SHP77 treated with DMSO at 0.1 percent for 48 hours (cell line): Measurements from ENCODE around the gene POT1.

Source experiments
- DNase-seq: peaks from one replicate; lab custom pipeline; 2025; lab: John Stamatoyannopoulos, UW

Gene POT1

DNA sequence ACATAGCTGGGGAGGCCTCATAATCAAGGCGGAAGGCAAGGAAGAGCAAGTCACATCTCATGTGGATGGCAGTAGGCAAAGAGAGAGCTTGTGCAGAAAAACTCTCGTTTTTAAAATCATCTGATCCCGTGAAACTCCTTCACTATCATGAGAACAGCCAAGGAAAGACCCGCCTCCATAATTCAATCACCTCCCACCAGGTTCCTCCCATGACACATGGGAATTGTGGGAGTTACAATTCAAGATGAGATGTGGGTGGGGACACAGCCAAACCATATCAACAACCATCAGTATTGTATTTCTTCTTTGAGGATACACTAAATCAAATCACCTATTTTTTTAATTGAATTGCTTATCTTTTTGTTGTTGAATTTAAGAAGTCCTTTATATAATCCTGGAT is 16.7 kb downstream of the POT1 start:
- no peak for DNase-seq

DNA sequence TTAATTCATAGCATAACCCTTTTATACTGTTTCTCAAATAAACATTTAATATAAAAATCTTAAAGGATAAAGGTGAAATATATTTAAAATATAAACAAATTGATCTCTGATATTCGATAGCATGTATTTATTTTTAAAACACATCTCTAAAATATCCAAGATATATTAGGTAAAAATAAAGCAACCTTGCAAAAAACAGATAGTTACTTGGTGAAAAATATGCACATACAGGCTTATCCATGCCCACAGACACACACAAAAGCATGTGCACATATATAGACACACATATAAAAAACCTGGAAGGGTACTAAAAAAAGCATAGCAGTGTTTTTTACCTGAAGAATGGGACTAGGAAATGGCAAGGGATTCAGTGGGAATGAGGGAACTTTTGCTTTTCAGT is 19.8 kb downstream of the POT1 start:
- no peak for DNase-seq

DNA sequence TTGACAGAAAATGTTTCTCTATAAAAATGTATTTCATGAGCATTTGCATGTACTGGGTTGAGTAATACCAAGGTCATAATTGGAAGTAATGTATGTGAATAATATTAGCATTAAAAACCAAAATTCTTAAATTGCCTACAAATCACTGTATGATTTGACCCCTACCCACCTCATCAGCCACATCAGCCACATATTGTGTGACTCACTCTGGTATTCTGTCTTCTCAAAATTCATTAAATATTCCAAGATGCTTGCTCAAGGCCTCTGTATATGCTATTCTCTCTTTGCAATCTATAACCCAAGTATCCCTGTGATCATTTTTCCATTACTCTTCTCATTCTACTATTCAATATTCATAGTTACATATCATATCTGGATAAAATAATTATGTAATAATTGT is 21.4 kb downstream of the POT1 start:
- DNase-seq: no peak

DNA sequence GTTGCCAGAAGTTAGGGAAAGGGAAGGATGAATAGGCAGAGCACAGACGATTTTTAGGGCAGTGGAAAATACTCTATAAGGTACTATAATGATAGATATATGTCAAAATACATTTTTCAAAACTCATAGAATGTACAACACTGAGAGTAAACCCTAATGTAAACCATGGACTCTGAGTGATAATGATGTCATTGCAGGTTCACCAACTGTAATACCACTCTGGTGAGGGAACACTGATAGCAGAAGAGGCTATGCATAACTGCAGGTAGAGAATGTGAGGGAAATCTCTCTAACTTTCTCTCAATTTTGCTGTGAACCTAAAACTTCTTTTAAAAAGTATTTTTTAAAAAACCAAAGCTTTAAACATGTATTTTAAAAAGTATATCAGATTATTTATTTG is 22.1 kb downstream of the POT1 start:
- DNase-seq: no peak

DNA sequence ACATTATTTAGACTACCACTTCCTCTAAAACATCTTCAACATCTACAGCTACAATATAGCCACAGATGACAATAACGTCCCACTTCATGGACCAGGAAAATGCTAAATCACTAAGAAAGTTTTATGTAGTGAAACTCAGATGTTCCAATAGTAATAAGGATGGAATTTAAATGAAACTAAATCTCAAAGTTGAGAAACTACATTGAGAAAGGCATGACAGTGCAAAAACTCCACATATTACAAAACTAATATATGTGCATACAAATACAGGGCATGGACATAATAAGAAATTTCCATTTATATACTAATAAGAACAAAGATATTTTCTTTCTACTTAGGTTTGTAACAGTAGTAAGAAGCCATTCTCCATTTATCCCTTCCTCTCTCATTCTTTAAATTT is 31.1 kb downstream of the POT1 start:
- no peak for DNase-seq

DNA sequence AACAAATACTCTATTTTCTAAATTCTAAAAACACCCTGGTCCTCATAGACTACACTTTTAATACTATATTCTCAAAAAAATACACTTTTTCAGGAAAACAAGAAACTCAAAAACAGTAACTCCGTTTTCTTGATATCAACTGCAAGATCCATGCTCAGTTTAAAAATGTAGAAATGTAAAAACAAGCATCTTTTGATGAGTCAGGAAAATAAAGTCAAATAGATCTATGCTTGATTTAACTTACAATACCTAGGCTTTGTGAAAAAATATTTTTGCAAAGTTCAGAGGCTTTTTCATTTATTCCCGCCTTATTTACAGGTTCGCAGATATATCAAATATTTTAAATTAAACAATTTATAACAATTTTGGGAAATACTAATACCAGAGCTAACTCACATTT is 33.6 kb downstream of the POT1 start:
- DNase-seq: no peak

DNA sequence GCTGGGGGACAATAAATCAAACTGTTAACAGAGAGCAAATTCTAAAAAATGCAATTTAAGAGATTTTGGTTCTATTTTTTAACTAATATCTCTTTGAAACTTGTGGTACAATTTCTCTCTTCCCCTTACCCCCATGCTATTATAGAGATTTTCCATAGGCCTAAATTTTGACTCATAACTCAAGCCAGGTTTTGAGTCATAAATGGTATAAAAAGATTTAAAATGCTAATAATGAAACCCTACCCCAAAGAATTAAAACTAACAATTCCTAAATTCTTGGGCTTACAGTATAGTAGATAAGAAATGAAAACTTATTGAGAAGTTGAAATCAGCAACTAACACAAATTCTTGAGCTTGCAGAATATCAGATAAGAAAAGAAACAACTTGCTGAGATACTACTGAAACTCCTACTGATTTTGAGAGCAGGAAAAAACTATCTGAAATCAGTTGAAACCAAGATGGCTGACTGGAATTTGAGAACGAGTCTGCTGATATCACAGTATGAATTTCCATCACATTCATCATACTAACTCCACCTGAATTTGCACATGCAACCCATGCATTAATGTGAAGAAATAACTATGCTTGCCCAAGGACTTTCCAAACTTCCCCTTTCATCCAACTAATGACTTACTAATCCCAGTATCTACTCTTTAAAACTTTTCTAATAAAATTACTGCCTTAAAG is 36.3 kb downstream of the POT1 start:
- no peak for DNase-seq

DNA sequence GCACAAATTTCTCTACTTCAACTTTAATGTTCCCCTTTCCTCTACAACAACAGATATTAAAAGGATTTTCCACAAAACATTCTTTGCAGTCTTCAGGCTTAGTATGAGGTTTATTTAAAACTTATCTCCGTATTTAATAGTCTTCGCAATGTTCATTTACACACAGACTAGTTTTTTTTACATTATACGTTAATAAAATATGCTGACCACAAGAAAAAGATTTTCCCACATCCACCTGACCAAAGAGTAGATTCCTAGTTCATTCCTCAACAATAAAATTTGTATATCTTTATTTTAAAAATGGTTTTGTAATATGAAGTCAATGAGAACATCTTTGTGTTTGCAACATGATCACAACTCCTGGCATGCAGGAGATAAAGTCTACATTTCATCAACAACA is 42.4 kb downstream of the POT1 start:
- no peak for DNase-seq

DNA sequence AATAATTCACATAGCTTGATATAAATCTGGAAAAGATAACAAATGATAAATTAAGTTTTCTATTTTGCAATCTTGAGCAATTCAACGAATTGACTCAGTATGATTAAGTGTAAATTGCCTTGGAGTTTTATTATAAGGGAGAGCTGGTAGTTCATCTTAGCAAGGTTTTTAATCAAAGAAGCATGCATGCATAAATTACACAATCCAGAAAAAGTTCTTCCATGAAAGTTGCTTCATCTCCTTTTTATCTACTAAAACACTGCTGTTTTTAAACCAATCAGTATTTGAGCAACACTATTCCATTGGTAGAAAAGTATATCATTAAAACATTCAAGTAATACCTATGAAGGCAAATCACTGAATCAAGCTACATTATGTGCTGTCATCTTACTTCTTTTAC is 47.6 kb downstream of the POT1 start:
- no peak for DNase-seq

DNA sequence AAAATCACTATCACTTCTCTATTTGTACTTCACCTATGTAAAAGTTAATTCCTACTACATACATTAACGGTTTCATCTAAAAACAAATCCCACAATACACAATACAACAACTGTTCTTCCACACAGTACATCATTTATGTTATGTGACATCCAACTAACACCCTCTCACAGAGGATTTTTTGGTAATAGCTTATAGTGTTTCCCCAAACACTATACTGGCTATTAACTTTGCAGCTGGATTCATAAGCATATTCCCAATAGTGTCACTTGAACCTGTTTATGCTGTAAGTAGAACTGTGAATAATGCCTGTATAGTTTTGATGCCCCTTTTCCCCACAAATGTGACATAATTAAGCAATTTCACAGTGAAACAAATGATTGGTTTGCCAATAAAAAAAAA is 49.9 kb downstream of the POT1 start:
- DNase-seq: no peak

DNA sequence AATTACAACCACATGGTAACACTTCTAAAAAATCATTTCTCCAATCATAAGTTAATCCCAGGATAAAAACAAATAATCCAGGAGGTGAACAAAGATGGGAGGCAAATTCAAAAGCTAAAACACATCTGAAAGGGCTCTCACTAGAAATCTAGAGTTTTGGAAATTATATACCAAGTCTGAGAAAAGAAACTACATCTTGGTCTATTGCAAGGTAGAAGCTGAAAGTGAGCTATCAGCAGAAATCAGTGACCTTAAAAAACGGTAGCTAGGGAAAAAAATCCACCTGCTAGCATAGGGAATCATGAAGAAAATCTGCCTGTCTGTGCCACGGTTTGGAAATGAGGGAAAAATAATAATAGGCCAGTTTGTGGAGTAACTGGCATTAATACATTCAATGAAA is 50.5 kb downstream of the POT1 start:
- no peak for DNase-seq

DNA sequence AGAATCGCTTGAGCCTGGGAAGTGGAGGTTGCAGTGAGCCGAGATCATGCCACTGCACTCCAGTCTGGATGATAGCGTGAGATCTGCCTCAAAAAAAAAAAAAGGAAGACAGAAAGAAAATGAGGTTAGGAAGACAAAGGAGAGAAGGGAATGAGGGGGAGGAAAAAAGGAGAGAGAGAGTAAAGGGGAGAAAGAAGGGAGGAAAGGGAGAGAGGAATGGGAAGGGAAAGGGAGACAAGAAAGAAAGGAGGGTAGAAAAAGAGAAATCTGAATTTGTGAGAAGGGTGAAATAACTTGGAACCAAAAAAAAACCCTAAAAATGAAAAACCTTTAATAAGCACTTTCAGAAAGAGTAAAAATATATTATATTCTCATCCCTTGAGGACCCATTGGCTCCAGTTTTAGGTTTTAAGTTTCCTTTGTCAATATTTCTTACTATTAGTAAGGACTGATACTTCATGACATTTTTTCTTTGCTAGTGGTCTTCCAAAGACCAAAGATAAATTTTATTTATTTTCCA is 54.9 kb downstream of the POT1 start:
- DNase-seq: no peak

DNA sequence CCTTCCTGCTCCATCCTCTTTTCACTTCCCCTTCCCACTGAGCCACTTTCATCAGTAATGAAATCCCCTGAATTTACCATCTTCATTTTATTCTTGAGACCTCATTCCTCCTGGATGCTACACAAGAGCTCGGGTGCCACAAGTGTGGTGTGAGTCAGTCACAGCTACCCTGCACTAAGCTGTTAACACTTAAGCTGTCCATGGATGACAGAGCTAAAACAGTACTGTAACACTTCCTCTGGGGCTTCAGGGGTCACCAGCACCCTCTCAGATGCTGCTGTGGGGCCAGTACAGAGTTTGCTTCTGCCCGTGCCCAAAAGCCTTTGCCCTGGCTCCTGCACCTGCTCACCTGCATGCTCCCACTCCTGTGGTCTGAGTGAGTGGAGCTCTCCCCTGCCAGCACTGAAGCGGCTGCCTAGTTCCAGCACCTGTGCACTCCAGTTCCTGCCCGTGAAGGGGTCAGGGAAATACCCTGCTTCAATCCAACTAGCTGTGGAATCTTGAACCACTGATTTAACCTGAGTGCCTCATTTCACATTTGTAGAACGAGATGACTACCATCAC is 71.9 kb downstream of the POT1 start:
- no peak for DNase-seq

DNA sequence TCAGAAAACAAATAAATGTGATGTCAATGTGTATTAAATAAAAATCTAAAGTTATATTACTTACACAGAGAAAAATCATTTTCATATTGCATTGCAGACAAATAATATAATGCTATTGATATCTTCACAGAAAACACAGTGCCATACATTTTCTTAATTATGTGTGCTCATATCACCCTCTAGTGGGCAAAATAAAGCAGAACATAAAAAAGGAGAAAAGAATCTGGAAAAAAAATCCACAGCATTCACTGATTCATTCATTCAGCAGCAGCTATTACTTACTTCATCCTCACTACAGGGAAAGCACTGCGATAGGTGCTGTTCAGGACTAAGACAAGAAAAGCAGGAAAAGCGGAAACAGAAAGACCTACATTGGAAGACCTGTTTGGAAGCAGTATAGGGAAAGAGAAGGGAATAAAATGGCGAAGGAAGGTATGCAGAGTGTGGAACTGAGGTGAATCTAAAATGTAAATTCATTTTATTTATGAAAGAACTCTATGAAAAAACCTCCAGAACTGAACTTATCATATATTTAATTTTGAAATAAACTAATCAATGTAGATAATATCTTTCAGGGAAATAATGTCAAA is 73.2 kb downstream of the POT1 start:
- DNase-seq: peak; percentile 24

DNA sequence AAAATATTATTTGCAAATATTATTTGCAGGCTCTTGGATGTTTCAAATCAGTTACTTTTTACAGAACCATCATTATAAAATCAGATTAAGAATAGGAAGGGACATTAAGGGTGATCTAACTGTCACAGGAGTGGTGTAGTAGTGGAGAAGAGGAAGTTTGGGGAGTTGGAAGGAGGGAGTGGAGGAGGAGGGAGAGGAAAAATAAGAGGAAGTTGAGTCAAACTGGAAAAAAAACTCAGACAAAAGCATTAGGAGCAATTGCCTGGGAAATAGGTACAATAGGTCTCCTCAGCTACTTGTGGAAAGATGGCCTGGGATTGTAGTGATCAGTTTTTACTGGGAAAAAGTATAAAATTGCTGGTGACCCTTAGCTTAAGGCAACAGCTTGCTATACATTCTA is 86.3 kb downstream of the POT1 start:
- DNase-seq: no peak

DNA sequence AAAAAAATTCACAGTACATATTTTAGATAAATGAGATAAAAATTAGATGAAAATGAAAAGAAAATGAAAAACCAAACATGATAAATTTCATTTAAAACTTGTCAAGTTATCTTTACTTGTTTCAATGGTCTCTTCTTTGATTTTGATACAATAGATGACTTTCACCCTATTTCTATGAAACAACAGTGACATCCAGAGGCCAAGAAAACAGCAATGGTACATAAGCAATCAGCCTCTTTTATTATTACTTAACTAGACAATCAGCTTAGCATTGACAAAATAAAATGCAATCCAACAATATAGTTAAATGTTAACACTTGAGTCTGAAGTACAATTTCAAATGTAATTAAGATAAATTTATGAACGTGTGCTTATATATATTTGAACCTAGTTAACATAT is 89.2 kb downstream of the POT1 start:
- no peak for DNase-seq

DNA sequence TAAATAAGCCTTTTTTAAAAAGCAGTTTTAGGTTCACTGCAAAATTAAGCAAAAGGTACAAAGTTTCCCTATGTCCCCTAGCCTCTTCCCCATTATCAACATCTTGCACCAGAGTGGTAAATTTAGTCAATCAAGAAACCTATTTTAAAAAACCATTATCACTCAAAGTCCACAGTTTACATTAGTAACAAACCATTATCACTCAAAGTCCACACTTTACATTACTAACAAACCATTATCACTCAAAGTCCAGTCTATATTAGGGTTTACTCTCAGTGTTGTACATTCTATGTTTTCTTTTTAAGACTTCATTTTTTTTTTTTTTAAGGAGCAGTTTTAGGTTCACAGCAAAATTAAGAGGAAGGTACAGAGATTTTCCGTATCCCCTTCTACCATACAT is 89.9 kb downstream of the POT1 start:
- DNase-seq: no peak

DNA sequence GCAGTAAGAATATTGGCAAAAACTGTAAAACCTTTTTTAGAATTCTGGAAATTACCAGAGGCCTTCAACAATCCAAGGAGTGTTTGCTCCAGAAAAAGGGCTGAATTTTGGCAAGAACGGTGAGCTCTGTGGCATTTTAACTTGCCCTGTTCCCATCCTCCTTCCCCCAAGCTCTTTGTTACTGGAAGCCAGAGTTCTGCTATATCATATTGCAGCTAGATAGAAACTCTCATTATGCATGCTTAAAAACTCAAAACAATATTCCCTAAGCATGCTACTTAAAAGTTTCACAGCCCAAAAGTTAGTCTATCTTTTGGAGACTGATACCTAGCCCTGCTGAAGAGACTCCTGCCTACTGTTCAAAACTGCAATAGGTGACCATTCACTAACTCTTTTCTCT is 93.5 kb downstream of the POT1 start:
- DNase-seq: no peak

DNA sequence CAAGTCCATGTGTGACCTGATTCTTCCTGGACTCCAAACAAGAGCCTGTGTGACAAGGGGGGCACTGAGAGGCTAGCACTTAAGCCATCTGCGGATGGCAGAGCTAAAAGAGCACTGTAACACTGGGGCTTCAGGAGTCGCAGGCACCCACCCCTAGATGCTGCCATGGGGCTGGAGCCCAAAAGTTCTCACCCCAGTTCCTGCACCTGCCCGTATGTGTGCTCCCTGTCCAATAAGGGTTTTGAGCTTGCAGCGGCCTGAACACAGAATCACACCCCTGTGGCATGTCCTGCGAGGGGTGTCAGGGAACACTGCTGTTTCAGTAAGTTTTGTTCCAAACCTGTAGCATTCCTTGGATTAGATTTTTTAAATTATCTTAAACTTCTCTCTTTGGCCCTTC is 110.8 kb downstream of the POT1 start:
- DNase-seq: no peak

DNA sequence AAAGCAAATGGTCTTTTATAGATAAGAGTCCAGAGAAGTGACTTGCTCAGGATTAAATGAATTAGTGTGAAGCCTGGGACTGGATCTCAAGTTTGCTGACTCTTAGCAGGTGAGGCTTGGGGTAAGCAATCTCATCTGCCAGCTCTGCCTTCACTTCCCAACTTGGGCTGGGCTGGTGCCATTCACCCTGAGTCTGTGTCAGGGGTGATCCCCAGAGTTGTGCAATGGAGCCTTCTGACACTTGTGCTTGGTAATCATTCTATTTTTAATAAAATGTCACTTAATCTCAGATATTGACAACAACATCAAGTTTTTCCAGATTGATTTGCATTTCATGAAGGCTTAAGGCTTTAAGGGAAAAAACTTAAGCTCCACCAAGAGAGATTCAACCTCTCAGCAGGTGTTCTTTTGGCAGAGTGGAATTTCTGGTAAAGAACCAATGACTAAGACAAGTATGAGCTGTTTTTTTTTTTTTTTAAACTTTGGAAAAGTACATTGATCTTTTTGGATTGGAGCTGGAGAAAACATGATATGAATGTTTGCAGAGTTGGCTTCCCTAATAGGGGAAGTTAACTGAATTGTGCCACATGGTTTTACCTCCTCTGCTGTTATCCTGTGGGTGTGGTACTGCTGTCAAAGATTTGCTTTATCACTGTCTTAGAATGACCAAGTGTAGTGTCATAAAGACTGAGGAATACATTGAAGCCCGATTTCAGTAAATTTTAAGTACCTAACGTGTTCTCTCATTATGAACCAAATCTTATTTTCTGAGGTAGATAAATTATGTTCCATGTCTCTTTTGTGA is 115.4 kb downstream of the POT1 start:
- no peak for DNase-seq

DNA sequence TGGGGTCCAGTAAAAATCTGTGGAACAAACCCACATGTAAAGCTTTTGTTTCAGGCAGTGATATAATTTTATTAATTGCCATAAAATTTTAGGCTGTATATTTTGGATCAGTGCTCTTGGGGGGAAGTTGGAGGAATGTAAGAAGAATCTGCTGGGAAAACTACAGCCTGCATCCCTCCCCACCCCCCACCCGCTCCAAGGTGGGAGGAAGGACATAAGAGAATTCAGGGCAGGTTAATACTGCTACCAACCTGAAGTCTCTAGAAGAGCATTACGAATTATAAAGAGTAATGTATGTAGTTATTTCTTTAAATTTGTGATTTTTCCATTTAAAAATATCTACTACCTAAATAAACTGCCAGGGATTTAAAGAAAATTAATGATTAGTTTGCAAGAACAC is 116.9 kb downstream of the POT1 start:
- no peak for DNase-seq

DNA sequence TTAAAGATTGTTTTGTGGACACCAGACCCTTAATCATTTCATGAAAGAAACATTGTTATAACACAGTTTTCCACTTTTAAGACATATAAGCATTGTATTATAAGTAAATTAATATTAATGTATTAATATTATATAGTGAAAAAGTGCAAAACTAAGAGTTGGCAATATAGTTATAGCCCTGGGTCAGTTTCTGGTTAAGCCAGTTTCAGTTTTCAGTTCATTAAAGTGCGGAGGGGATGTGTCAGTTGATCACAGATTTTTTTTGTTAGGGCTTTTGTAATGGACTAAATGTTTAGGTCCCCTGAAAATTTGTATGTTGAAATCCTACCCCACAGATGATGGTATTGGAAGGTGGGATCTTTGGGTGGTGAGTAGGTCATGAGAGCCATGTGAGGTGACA is 118.3 kb downstream of the POT1 start:
- no peak for DNase-seq

DNA sequence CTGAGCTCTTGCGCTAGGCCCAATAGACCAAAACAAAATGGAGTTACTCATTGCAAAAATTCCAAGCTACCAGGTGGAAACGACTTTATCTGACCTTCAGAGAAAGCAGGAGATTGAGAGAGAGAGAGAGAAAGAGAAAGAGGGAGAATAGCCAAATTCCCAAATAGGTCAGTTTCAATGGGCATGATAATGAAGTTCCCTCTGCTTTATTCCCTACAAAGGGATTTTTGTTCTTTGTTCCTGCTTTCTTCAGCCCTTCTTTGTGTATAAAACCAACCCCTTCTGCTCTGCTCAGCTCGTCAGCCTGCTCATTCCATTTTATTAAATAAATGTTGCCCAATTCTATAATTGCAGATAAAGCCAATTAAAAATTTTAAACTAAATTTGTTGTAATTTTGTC is 119.0 kb downstream of the POT1 start:
- no peak for DNase-seq
